GM21576 (cell line): Measurements from ENCODE around the gene CABYR.

Experiments
- ATAC-seq: cut with Tn5 transposase; IDR thresholded peaks from one replicate; pipeline ENCODE4 v1.9.1; 2021; ENCODE audit warnings: mild to moderate bottlenecking, moderate library complexity; ENCODE audit not compliant: unreplicated experiment

CABYR gene, protein sequence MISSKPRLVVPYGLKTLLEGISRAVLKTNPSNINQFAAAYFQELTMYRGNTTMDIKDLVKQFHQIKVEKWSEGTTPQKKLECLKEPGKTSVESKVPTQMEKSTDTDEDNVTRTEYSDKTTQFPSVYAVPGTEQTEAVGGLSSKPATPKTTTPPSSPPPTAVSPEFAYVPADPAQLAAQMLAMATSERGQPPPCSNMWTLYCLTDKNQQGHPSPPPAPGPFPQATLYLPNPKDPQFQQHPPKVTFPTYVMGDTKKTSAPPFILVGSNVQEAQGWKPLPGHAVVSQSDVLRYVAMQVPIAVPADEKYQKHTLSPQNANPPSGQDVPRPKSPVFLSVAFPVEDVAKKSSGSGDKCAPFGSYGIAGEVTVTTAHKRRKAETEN

DNA sequence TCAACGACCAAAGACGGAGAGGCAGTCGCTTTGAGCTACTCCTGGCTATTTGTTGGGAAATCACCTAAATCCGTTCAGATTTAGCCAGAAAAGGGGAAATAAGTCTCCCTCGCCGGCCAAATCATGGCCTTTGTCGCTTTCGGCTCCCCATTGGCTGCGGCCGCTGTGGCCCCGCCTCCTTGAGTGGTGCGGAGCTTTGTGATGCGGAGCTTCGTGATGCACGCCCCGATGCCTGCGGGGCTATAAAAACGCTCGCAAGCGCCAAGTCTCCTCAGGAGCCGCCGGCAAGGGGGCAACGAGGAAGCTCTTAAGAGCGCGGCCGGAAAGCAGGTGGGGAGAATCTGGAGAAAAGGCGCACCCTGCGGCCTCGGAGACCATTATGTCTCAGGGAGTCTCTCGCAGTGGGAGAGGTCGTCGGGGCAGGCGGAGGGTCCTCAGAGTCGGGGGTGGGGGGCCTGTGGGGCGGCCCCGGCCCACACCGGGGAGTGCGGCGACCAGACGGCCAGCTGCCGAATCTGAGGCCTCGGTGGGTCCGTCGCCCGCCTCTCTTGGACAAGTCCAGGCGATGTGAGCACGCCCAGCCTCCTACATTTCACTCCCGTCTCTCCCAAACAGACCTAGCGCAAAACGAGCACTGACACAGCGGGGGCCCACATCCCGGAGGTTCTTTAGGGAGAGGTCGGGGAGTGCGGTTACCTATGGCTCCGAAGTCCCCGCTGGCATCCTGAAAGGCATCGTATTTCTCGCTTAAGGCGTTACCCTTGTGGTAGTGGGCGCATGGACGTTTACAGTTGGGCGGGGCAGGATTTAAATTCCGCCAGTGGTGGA, at the start of gene CABYR:
Gene CABYR (plus strand): TSS at position 274 of the 828 bp plus-strand sequence. CDS start 4,053 bp downstream, outside the sequence.
- ATAC-seq, result peak; percentile 95

DNA sequence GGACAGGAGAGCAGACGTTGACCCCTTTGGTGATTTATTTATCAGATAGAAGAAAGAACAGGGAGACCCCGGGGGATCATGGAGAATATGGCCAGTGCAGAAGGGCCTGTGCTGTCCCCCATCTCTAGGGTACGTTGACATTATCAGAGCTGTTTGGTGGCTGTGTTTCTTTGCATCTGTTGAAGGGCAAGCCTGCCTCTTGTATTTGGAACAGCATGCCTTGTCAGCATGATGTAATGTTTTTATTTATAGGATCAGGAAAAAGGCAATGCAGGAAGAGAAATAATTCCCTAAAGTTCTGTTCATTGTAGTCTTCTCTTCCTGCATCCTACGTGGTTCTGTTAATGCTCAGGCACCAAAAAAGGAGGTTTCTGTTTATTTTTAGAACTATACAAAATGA, 49.8 kb upstream of the CABYR start:
- no peak for ATAC-seq

DNA sequence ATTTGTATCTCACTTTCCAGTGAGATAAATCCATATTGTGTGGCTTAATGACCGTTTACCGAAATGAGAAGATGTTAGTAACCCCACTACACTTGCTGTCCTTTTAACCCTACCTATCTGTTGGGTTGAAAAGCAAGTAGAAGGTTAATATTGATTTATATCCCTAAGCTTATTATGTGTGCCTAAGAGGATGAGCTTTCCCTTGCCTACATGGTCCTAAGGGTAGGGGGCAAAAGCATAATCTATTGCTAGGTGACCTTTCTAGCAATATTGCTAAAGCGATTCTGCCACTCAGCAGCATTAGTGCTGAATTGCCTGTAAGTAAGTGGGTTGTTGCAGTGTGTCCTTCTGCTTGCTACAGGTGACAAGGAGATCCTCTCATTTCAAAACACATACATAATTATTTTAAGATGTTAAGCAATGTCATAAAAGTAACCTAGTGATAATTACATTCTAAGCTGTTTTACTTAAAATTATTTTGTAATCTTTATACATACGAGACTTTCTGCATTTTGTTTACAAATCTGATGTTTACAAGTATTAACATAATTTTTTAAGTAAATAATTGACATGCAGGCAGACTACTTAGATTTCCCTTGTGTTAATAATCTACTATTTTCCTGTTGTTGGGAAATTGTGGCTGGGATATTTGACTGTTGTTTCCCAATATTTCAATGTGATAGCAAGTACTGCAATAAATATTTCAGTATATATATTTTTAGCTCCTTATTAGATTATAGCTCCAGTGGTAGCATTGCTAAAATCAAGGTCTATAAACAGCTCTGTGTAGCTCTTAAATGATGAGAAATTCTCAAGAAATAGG, 49.1 kb upstream of the CABYR start:
- no peak for ATAC-seq

DNA sequence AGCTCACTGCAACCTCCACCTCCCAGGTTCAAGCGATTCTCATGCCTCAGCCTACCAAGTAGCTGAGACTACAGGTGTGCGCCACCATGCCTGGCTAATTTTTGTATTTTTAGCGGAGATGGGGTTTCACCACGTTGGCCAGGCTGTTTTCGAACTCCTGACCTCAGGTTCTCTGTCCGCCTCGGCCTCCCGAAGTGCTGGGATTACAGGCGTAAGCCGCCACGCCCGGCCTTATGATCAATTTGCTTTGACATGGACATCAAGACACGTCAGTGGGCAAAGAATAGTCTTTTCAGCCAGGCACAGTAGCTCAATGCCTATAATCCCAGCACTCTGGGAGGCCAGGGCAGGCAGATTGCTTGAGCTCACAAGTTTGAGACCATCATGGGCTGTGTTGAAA, 48.0 kb upstream of the CABYR start:
- no peak for ATAC-seq

DNA sequence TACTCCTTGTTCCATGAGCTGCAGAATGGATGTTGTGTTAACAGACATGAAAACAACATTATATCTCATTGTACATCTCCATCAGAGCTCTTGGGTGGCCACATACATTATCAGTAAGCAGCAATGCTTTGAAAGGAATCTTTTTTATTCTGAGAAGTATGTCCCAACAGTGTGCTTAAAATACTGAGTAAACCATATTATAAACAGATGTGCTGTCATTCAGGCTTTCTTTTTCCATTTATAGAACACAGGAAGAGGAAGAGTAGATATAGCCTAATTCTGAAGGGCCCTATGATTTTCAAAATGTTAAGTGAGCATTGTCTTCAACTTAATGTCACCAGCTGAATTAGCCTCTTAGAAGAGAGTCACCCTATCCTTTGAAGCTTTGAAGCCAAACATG, 44.3 kb upstream of the CABYR start:
- no peak for ATAC-seq

DNA sequence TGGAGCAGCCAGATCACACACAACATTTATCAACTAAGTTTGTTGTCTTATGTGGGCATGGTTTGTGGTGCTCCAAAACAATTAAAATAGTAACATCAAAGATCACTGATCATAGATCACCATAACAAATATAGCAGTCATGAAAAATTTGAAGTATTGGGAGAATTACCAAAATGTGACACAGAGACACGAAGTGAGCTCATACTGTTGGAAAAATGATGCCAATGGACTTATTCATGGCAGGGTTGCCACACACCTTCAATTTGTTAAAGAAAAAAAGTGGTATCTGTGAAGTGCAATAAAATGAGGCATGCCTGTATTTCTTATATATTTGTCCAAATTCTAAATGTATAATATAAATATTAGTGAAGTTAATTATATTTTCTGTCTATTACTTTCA, 42.9 kb upstream of the CABYR start:
- no peak for ATAC-seq

DNA sequence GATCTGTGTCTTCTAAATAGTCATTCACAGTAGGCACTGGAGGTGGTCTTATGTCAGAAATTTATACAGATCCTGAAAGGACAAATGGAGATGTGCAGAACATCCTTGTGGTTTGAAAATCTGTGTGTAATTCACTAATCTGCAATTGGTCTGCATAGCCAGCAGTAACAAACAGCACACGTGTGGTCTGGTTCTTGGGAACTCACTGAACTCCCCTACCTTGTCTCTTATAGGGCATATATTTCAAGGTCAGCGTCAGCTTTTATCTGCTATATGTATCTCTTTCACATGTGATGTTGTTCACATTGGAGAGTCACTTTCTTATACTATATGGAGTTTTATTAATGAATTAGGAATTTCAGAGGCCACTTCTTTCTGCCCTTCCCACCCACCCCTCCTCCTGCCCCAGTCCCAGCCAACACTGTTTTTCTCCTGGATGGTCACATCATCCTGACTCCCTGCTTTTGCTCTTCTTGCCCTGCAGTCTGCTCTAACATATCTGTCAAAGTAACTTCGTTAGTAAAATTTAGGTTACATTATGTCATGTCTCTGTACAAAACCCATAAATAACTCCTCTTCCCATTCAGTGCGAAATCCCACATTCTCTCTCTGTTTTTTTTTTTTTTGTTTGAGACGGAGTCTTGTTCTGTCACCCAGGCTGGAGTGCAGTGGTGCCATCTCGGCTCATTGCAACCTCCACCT, 35.4 kb upstream of the CABYR start:
- no peak for ATAC-seq

DNA sequence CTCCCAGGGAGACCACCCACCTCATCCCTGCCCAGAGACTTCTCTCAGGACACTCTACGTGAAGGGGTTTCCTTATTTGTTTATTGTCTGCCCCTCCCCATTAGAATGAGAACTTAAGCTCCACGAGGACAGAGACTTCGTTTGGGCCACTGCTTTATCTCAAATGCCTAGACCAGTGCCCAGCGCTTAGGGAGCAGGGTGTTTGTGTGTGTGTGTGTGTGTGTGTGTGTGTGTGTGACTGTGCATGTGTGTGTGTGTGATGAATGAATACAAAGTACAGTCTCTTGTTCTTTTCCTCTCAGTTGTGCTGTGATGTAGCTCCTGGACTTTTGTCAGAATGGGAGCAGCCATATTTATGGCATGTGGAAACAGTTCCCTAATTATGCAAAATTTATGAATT, 34.4 kb upstream of the CABYR start:
- ATAC-seq, result no peak

DNA sequence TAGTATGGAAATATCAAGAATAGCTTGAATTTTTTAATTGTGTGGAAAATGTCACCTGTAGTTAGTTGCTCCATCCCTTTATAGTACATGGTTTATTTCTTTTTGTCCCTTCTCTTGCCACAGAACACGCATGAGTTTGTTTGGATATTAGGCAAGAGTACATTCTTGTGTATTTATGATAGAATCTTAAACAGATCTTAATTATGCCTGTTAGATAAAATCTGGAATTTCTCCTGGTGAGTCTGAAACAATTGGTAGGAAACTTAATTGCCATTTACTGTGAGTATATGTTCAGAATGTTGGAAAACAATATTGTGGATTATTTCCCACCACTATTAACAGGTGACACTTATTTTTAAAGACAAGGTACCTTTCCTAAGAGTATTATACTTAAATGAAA, 30.2 kb upstream of the CABYR start:
- no peak for ATAC-seq

DNA sequence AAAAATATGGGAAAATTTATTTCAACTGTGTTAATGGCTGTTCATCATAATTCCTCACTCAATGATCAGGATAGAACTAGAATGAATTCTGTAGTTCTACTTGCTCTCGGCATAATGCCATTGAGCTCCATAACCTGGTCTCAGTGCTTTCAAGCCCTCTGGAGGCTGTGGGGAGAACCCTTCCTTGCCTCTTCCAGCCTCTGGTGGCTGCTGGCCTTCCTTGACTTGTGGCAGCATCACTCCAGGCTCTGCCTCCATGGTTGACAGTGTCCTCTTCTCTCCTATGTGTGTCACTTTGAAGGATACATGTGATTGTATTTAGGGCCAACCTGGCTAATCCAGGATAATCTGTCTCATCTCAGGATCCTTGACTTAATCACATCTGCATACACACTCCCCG, 26.9 kb upstream of the CABYR start:
- ATAC-seq, result no peak

DNA sequence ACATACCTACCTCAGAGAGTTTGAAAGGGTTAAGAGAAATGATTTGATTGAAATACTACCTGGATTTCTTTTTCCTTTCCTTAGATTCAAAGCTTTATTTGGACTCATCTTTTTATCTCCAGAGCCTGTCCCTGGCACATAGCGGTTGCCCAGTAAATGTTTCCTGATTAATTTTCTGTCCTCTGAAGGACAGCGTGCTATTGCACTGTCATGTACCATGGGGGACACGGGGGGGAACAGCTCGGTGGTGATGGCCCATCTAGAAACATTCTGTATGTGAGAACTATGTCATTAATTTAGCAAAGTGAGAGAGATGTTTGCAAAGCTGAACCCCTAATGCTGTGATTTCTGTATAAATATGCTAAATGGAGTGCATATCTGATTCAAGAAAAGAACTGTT, 26.4 kb upstream of the CABYR start:
- ATAC-seq, result no peak

DNA sequence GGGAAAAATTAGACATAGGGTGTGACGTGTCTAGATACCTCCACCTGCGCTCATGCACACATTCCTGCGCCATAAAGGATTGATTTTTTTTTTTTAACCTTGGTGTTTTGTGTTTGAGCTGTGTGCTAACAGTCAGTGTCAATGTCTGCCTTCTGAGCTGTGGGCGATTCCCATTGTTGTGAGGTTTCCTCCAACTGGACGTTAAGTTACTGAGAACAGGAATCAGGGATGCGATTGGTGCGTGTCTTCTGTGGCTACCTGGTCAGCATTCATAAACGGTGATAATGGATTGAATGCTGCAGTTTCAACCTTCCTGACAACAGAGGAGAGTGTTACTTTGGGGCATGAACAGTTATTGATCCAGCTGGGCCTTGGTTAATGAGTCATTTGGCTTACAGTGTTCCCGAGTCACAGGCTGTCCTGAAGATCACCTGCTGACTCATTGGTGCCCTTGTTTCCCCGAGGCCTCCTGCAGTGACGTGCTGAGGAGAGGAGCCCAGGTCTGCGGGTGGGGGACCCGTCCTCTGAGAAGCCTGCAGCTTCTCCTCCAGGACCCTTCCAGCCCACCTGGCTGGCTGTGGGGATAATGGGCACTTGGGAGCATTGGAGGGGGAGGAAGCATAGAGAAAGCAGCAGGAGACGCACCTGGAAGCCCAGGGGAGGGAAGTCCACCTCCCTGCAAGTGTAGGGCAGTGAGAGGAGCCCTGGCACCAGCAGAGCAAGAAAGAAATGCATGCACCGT, 25.8 kb upstream of the CABYR start:
- no peak for ATAC-seq

DNA sequence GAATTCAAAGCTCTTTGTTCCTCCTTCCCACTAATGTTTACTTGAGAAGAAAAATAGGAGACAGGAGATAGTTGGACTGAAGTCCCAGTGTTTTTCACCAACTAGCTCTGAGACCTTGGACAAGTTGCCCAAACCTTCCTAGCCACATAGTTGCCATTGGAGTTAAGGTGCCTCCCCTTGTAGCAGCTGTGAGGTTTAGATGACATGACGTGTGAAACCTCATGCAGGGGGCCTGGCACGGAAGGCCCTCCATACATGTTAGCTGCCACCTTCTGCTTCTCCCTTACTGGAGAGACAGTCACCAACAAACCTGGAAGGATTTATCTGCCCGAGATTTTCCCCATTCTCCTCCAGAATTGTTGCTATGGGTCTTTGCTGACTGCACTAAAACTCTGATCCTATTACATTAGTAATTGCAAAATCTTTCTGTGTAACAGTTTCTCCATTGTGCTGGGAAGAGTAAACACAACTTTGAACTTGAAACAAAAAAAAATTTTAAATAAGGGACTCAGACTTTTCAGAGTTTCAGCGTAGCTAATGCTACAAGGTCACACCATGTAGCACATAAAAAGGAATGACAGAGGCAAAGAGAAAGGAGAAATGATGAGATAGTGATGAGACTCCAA, 23.8 kb upstream of the CABYR start:
- no peak for ATAC-seq

DNA sequence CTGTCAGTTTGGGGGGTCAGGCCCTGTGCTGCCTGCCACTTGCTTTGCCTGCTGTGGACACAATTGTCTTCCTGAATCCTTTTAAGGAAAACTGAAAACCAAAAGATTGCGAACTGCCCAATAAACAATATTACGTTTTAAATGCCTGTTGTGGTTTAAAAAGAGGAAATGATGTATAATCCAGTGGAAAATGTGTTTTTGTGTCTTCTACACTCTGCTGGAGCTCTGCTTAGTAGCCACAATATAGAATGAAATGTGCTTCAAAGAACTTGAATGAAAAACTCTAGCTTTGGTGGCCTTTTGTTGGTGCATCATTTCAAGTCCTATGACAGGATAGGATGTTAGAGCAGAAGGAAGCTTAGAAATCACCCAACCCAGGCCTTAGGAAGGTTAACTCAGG, 23.2 kb upstream of the CABYR start:
- no peak for ATAC-seq

DNA sequence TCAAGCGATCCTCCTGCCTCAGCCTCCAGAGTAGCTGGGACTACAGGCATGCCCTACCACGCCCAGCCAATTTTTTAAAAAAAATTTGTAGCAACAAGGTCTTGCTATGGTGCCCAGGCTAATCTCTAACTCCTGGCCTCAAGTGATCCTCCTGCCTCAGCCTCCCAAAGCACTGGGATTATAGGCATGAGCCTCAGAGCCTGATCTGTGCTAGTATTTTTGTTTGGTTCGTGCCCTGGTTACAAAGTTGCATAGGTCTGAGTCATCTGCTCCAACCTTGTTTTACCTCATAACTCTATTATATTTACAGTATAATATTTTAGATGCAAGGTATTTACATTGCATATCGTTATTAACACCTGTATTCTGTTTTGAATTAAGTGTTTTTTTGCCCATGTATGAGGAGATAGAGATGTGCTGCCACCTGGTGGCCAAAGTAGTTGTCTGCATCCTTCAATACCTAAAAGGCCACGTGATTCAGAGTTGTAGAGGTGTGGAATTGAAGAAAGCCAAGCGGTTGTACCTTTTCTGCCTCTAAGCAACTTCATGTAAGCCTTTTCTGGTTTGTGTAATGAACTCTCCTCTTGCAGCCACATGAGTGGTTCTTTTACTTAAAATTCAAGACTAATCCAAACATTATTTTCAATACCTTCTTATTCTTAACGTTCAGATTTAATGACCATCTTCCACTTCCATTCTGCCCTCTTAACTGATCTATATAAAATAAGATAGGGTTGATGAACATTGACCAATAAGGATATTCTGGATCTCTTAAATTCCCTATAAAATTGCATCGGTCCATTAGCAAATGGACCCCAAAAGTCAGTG, 19.9 kb upstream of the CABYR start:
- ATAC-seq, result no peak

DNA sequence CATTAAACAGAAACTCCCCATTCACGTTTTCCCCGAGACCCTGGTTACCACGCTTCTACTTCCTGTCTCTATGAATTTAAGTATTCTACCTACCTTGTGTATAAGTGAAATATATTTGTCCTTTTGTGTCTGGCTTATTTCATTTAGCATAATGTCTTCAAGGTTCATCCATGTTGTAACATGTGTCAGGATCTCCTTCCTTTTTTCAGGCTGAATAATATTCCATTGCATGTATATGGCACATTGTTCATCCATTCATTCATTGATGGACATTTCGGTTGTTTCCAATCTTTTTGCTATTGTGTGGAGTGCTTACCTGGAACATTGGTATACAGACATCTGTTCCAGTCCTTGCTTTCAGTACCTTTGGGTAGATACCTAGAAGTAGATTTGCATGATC, 18.2 kb upstream of the CABYR start:
- no peak for ATAC-seq

DNA sequence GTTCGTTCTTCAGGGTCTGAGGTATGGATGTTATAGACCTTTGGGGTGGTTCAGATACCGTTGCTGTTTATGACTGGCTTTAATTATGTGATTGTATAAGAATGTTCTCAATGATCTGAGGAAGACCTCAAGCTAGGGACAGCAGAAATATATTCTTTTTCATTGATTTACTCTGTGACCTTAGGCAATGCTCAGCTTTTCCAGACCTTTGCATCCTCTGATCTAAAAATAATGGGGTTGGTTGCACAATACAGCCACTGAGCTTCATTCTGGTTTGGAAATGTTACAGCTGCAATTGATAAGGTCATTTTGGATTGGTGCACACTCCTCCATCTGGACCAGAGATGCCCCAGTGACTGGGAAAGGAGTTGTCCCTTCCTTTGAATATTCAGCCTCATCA, 17.2 kb upstream of the CABYR start:
- ATAC-seq, result no peak

DNA sequence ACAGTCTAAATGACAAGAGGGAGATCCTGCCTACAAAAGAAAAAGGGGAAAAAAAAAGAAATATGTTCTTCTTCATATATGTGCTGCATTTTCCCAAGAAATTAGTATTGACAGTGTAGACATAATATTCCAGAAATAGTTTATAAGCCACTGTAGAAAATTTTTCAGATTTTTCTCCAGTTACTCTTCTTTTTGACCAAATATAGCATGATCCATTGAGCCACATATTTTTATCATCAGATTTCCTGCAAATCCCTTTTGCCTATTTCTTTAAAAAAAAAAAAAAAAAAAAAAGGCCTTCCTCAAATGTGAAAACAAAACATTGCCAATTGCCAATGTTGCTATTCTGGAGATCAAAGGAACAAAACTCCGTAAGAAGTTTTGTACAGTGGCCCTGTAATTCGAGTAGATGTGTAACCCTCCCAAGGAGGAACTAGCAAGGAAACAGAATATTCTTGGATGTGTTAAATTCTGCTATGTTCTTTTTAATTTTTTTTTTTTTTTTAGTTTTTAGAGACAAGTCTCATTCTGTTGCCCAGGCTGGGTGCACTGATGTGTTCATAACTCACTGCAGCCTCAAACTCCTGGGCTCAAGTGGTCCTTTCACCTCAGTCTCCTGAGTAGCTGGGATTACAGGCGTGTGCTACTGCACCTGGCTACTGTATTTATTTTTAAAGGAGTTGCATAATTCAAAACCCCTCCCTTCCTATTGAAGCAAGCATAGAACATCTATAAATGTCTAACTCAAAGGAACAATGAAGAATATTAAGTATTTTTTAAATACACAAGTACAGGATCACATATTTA, 12.5 kb upstream of the CABYR start:
- no peak for ATAC-seq
